Calu3 (cell line): ENCODE measurements around the gene RRAS2. TPM values are rescaled to one million over a fixed set of nuclear protein-coding genes. Genes with fewer than 3 reads are reported as not detected.

Experiments
- BruUV-seq: library from RNA; stranded (reverse); fragments of 400-500 nt; replicated peaks from 2 replicates; lab custom pipeline; 2021; lab: Mats Ljungman, UMichigan
- CTCF ChIA-PET: fragments of 300-600 bp; sonication (Branson Sonifier 250); formaldehyde crosslinking; loops from one replicate; lab custom pipeline; 2022; ENCODE audit warnings: antibody characterized with exemption; lab: Charles Lee
- DNase-seq: peaks from one replicate; pipeline ENCODE4 v3.0.0; 2022
- H3K27ac Mint-ChIP-seq: one replicate; pipeline ENCODE4 v1.8.0; 2022; ENCODE audit warnings: mixed read lengths; ENCODE audit not compliant: unreplicated experiment
- H3K27me3 Mint-ChIP-seq: one replicate; pipeline ENCODE4 v1.8.0; 2022; ENCODE audit warnings: mixed read lengths; ENCODE audit not compliant: unreplicated experiment
- H3K36me3 Mint-ChIP-seq: one replicate; pipeline ENCODE4 v1.8.0; 2022; ENCODE audit warnings: mild to moderate bottlenecking, moderate library complexity, mixed read lengths; ENCODE audit not compliant: insufficient read depth, unreplicated experiment
- H3K4me1 Mint-ChIP-seq: one replicate; pipeline ENCODE4 v1.8.0; 2022; ENCODE audit warnings: mild to moderate bottlenecking, low read depth, mixed read lengths; ENCODE audit not compliant: unreplicated experiment
- H3K4me3 Mint-ChIP-seq: one replicate; pipeline ENCODE4 v1.8.0; 2022; ENCODE audit warnings: mild to moderate bottlenecking, low read depth, moderate library complexity, mixed read lengths; ENCODE audit not compliant: unreplicated experiment
- H3K9me3 Mint-ChIP-seq: one replicate; pipeline ENCODE4 v1.8.0; 2022; ENCODE audit warnings: low read depth, mixed read lengths; ENCODE audit not compliant: unreplicated experiment
- CTCF ChIP-seq: fragments of 200-600 bp; IDR thresholded peaks from one replicate; pipeline ENCODE4 v1.8.0; 2022; ENCODE audit warnings: antibody characterized with exemption; ENCODE audit not compliant: unreplicated experiment
- intact Hi-C: fragments of 100-400 bp; cut with micrococcal nuclease; formaldehyde crosslinking; loops from one replicate; pipeline ENCODE4 v1.10.0; 2022; ENCODE audit not compliant: unreplicated experiment
- total RNA-seq: library from RNA; stranded (reverse); gene quantifications from 2 replicates; pipeline ENCODE4 v1.2.3, GENCODE V29; 2022

RRAS2 gene
- total RNA-seq, 1 experiment from 2014 or later = 42.8 TPM

GRCh38 chr11:14264966-14265365 is 94.0 kb downstream of the RRAS2 start:
- no peak for DNase-seq
- TF ChIP-seq CTCF = no peak
- CTCF ChIA-PET = no interaction called here
- Mint-ChIP-seq H3K27ac (no peak overlapping the region), H3K4me1 (no peaks in the 10 kb centered on the region), H3K9me3 (no peaks in the 10 kb centered on the region), H3K36me3 (peaks cover 5% of the 10 kb centered on the region), H3K4me3 (no peak overlapping the region), H3K27me3 (no peaks in the 10 kb centered on the region)
- intact Hi-C loops = no loop called here
- no TSS peak for BruUV-seq

GRCh38 chr11:14262271-14262846 is 96.6 kb downstream of the RRAS2 start:
- Mint-ChIP-seq H3K4me3 (no peak overlapping the region), H3K36me3 (peaks cover 5% of the 10 kb centered on the region), H3K27ac (no peak overlapping the region), H3K27me3 (no peaks in the 10 kb centered on the region), H3K9me3 (no peaks in the 10 kb centered on the region), H3K4me1 (peaks cover 15% of the 10 kb centered on the region)
- TF ChIP-seq CTCF = no peak
- CTCF ChIA-PET = interaction anchor here (0.5 to 0.8 kb wide), 2 partner anchors 38 to 68 kb away, joined by 3 to 6 read pairs; no protein-coding TSS in a partner anchor
- no peak for DNase-seq
- intact Hi-C loops = no loop called here
- no TSS peak for BruUV-seq

GRCh38 chr11:14261066-14261465 is 97.9 kb downstream of the RRAS2 start:
- CTCF ChIA-PET = interaction anchor here (0.5 kb wide), 1 partner anchor 214 kb away, joined by 10 read pairs; no protein-coding TSS in a partner anchor
- H3K9me3 Mint-ChIP-seq = no peaks in the 10 kb centered on the region
- no peak overlapping the region for H3K4me3 Mint-ChIP-seq
- H3K27ac Mint-ChIP-seq = no peak overlapping the region
- TF ChIP-seq CTCF = no peak
- no peak for DNase-seq
- no peaks in the 10 kb centered on the region for H3K27me3 Mint-ChIP-seq
- intact Hi-C loops = no loop called here
- no TSS peak for BruUV-seq
- H3K4me1 Mint-ChIP-seq = peaks cover 15% of the 10 kb centered on the region
- H3K36me3 Mint-ChIP-seq = peaks cover 5% of the 10 kb centered on the region

GRCh38 chr11:14259878-14260277 is 99.1 kb downstream of the RRAS2 start:
- Mint-ChIP-seq H3K36me3 (no peaks in the 10 kb centered on the region), H3K4me1 (peaks cover 17% of the 10 kb centered on the region)
- CTCF ChIA-PET = no interaction called here

More at GRCh38 chr11:14259878-14260277, 99.1 kb downstream of the RRAS2 start:
- no peaks in the 10 kb centered on the region for H3K9me3 Mint-ChIP-seq
- no peak for TF ChIP-seq CTCF
- no peaks in the 10 kb centered on the region for H3K27me3 Mint-ChIP-seq
- no peak for DNase-seq
- H3K4me3 Mint-ChIP-seq = no peak overlapping the region
- H3K27ac Mint-ChIP-seq = no peak overlapping the region
- no TSS peak for BruUV-seq
- intact Hi-C loops = no loop called here
